H4 (cell line): ENCODE results near the gene CDC42EP2. TPM values are rescaled to one million over a fixed set of nuclear protein-coding genes. Genes with fewer than 3 reads are reported as not detected.

Source experiments
- DNase-seq: peaks from one replicate; pipeline ENCODE4 v3.0.0-alpha.2; 2015; ENCODE audit warnings: low spot score
- total RNA-seq: library from RNA; depleted of rRNA; stranded (reverse); fragments of >200 nt; shearing (Covaris generic); gene quantifications from 2 replicates; pipeline ENCODE4 v1.2.3, GENCODE V29; 2014

CDC42EP2 gene
- total RNA-seq, 1 experiment from 2014 or later, result 2.5 TPM

- DNase-seq, result no peak
Measured at GRCh38 chr11:65297026-65297672, 17.5 kb upstream of the CDC42EP2 start.

DNA sequence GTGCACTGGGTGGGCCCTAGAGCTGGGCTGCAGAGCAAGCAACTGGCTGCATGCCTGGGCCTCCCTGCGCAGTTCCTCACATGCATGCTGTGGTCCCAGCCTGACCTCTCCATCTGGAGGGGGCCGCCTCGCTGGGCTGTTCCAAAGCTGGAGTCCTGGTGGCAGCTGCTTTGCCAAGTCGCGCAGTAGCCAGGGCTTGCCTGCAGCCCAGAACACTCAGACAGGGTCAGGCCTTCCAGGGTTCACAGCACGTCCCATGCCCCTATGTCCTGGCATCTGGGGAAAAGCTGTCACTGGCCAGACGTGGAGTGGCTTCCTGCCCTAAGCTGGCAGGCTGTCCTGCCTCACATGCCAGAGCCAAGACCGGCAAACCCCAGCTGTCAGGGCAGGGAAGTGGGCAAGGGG, 16.5 kb upstream of the CDC42EP2 start:
- DNase-seq, result no peak

DNA sequence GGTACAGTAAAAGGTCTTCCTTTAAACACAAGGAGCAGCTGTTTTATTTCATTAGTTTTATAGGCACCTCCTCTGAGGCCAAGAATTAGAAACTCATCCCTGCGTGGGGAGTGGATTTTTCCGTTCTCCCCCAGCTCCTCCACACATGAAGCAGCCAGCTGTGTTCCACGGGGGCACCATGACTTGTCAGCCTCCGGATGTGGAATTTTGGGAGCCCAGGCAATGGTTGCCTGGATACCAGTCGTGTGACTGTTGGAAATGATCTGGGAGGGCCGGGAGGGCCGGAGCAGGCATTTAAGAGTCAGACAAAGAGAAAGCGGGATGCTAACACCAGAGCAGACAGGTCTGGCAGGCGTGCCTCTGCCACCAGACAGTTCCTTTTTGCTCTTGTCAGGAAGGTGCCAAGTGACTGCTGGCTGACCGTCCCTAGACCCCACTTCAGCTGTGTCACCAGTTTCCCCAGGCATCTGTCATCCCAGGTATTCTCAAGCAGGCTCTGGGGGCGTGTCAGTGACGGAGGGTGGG, 15.9 kb upstream of the CDC42EP2 start:
- DNase-seq, result no peak

GRCh38 chr11:65300621-65301275, 13.9 kb upstream of the CDC42EP2 start:
- DNase-seq, result no peak

DNA sequence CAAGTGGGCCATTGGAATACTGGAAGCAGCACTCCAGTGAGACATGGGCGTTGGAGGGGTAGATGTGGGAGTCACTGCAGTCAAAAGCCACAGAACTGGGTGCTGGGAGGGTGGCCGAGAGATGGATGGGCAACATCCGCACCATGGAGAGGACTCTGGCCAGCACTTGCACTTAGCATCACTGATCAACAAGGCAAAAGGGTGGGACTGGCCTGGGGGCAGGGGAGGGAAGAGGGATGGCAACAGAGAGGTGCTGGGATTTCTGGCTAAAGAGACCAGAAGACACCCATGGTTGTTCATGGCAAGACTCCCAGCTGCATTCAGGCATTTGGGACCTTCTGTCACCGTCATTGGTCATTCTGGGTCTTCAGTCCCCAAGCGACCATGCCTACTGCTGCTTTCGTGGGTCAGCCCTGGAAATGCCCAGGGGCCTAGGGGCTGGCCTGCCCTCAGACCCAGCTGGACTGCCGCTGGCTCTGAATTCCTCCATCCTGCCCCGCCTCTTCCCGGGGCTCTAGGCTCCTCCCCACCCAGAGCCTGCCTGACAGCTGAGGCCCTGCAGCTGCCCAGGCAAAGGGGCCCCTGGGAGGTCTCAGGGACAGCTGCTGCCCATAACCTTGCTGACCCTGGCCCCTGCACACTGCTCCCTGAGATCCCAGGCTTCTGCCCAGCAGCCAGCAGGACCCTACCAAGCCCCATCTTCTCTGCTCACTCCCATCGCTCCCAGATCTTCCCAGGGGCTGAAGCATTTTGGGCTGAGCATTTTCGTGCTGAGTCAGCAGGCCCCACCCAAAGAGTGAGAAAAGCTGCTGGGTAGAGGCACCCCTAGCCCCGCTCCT, 13.0 kb upstream of the CDC42EP2 start:
- no peak for DNase-seq

DNA sequence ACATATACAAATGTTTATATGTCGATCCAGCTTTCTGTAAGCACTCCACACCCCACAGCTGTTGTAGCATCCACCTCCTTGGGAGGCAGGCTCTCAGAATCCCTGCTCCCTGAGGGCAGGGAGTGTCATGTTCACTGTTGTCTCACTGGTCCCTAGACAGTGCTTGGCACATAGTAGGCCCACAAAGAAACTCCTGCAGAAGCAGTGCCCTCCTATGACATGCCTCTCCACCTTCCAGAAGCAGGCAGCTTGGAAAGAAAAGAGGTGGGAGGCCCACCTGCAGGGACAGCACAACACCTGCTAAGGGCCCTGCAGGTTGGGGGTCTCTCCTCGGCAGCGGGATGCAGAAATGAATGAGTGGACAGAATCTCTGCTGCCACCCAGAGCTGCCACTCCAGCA, 11.1 kb upstream of the CDC42EP2 start:
- no peak for DNase-seq

- DNase-seq, result no peak
Measured at GRCh38 chr11:65304110-65304509, 10.6 kb upstream of the CDC42EP2 start.

GRCh38 chr11:65304613-65305012, 10.1 kb upstream of the CDC42EP2 start:
- DNase-seq, result no peak

GRCh38 chr11:65305501-65306268, 9.0 kb upstream of the CDC42EP2 start:
- DNase-seq, result no peak

DNA sequence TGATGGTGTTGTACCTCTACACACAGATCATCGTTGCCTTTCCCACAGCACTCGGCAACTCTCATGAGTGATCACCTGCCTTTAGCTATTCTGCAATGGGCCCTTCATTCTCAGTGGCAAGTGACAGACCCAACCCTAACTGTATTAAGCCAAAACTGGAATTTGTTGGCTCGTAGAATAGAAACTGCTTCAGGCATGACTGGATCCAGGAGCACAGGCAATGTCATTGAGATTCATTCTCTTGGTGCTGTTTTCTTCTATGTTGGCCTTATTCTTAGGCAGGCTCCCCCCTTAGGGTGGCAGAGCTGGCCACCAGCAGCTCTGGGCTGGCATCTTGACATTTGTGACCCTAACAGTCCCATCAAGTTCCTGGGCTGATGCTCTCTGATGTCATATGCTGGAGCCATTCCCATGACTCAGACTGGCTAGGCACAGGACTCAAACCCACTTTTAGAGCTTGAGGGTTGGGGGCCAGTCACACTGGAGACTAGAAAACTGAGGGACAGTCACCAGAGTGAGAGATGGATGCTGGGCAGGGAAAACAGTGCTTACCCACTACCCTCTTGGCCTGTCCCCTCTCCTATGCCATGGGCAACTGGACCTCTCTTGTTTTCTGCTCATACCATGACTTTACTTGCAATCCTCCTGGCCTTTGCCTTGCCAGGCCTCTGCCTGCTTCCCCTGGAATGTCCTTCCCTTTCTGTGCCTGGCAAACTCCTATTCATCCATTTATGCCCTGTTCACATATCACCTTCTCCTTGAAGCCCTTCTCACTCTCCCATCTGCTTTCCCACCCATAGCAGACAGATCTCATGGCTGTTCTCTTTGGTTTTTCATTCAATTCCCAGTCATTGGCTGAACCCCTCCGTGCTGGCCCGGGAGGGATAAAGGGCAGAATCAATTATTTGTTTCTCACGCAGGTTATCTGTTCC, 7.1 kb upstream of the CDC42EP2 start:
- no peak for DNase-seq

GRCh38 chr11:65308281-65308891, 6.3 kb upstream of the CDC42EP2 start:
- DNase-seq, result no peak

GRCh38 chr11:65309006-65309405, 5.7 kb upstream of the CDC42EP2 start:
- no peak for DNase-seq

DNA sequence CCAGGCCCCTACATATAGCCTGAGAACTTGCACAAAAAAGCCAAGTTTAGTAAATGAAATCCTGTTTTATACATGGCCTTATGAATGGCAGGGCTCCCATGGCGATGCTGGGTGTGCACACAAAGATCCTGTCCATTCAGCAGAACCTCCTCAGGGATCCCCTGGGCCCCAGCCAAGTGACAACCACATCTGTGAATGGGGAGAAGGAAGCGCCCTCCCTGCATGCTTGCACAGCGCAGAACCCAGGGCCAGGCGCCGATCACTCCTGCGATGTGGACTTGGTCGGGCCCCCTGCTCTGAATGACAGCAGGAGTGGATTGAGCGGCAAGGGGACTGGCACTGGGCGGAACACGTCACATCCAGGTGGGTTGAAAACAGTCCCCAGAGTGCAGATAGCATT, 4.5 kb upstream of the CDC42EP2 start:
- no peak for DNase-seq

DNA sequence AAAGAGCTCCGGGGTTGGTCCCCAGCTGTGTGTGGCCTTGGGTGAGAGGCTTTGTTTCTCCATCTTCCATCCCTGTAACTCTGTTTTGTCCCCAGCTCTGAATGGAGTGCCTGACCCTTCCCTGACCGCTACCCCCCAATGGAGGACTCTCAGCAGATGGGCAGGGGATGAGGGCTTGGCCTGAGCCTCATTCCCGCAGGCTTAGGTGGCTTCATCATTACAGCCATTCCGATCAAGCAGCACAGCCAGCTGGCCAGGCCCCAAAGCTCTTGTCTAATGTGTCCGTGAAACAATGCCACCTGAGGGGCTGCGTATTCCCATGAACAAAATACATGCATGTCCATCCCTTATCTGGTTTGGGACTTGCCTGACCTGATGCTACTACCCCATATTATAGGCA, 3.9 kb upstream of the CDC42EP2 start:
- DNase-seq, result no peak

- no peak for DNase-seq
Measured at GRCh38 chr11:65311170-65311678, 3.4 kb upstream of the CDC42EP2 start.

- DNase-seq, result peak; percentile 43
Measured at GRCh38 chr11:65315204-65315865, 669 bp downstream of the CDC42EP2 start.

- DNase-seq, result no peak
Measured at GRCh38 chr11:65315866-65316226, 1.2 kb downstream of the CDC42EP2 start.

DNA sequence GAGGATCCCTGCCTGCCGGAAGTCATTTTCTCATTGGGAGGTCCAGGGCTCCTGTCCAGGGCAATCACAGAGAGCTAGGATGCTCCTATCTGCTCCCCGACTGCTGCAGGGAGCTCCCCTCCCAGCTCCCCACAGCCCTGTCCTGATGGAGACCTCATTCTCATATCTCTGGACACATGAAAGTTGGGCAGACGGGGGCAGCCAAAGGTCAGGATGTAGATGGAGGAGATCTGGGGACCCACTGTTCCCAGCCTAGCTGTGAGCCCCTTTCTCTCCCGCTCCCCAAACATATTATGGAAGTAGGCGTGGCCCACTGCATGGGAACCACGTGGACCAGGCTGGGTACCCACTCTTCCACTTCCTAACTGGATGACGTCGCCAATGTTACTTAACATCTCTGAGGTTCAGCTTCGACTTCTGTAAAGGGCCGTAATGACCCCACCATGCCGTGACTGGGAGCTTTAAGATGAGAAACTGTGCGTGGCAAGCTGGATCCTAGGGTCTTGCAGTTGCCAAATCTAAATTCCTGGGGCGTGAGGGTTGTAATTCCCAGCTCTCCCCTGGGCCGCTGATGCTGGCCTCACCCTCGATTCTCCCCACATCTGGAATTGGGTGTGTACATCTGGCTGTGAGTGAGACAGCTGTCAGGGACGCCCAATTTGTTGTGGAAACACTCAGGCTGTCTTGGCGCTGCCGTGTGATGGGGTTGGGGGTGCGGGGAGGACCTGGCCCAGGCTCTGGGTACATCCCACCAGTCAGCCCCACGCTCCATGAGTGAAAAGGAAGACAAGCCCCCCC, 1.8 kb downstream of the CDC42EP2 start:
- peak; percentile 41 for DNase-seq
